GM08714 (cell line): ENCODE results near the gene NAALAD2.
"Not testable (repeated sequence)": the region's sequence is repeated elsewhere in the genome, so short reads cannot be mapped to it uniquely, and the experiment has no call there.

ENCODE experiments used
- H3K4me3 ChIP-seq: fragments of 200-500 bp; sonication (Bioruptor generic); 2 replicates; pipeline ENCODE4 v1.5.1; 2014; ENCODE audit warnings: mild to moderate bottlenecking, low read length, inconsistent platforms
- ZNF274 ChIP-seq: IDR thresholded peaks from 2 replicates; pipeline ENCODE4 v1.6.1; 2012; ENCODE audit warnings: mild to moderate bottlenecking, low read depth, low read length

Gene NAALAD2

DNA sequence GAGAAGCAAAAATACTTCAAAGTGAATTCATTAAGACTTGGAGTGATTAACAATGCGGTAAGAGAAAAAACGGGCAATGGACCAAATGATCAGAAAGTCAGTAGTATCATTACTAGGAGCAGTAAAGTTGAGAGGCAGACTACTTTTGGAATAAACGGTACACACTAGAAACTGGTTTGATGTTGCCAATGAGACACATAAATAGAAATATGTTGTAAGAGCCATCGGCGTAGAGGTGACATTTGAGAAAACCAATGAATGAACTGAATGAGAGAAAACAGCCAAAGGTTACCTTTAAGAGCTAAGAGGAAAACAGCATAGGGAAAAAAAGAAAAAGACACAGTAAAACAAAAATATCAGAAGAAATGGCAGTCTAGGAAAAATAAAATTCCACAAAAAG is 82.1 kb downstream of the NAALAD2 start:
- TF ChIP-seq ZNF274, result no peak
- H3K4me3 ChIP-seq, result no peak overlapping the region

DNA sequence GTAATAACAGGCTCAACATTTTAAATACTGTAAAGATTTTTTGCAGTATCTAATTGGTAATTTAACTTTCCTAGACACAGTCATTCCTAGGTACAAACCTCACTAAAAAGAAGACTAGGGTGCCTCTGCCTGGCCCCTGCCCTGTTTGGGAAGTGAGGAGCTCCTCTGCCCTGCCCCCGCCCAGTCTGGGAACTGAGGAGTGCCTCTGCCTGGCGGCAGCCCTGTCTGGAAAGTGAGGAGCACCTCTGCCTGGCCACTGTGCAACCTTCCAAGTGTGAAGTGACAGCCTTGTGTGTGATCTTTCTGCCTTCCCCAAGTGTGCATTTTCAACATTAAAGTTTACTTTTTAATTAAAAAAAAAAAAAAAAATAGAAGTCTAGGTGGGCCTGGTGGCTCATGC is 84.1 kb downstream of the NAALAD2 start:
- no peak for TF ChIP-seq ZNF274
- H3K4me3 ChIP-seq, result no peak overlapping the region

DNA sequence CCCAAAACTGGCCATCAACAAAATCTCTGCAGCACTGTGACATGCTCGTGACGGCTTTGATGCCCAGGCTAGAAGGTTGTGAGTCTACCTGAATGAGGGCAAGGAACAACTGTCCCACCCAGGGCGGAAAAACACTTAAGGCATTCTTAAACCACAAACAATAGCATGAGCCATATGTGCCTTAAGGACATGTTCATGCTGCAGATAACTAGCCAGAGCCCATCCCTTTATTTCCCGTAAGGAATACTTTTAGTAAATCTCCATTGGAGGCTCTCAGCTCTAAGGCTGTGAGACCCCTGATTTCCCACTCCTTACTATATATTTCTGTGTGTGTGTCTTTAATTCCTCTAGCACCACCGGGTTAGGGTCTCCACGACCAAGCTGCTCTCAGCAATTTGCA is 85.0 kb downstream of the NAALAD2 start:
- TF ChIP-seq ZNF274, result no peak
- no peak overlapping the region for H3K4me3 ChIP-seq

DNA sequence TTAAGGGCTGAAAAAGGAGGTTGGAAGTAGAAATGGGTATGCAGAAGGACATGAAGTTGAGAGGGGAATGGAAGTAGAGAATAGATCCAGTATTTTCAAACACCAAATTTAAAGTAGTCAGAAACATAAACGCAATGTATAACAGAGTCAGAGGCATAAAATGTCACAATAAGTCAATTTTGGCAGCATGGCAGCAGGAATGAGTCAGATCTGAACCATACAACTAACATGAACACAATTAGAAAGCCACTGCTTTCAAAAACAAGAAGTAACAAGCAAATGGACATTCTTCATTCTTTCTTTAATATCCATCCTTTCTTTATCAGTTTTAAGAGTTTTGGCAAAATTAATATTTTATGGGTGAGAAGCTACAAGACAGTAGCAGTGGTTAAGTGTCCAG is 85.9 kb downstream of the NAALAD2 start:
- peak overlapping the region; percentile 96; the same call in 1 of the 2 replicates for H3K4me3 ChIP-seq
- TF ChIP-seq ZNF274, result no peak

DNA sequence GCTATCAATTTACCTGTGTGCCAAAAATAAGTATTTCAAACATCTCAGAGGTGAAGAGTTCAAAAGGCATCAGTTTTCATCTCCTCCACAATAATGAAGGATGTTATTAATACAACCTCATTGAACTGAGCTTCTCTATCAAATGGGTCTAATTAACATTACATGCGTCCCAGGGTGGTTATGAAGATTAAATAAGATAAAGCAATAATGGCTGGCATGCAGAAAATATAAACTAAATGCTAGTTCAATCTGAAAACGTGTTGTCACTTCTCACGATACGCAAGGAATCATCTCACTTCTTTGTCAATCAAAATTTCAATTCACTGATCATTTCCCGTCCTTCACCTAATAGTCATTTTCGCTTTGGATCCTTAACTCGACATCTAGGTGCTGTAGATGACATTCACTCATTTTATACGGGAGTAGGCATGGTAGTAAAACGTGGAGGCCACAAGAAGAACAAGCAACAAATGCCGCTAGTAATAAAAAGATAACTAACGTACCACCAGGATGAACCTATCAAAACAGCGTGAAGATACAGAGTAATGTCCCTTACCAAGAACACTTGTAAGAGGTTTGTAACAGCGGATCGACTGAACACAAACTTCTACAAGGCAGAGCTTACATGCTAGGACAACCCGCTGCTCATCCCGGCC is 87.5 kb downstream of the NAALAD2 start:
- H3K4me3 ChIP-seq, result peak overlapping the region; percentile 96
- no peak for TF ChIP-seq ZNF274

DNA sequence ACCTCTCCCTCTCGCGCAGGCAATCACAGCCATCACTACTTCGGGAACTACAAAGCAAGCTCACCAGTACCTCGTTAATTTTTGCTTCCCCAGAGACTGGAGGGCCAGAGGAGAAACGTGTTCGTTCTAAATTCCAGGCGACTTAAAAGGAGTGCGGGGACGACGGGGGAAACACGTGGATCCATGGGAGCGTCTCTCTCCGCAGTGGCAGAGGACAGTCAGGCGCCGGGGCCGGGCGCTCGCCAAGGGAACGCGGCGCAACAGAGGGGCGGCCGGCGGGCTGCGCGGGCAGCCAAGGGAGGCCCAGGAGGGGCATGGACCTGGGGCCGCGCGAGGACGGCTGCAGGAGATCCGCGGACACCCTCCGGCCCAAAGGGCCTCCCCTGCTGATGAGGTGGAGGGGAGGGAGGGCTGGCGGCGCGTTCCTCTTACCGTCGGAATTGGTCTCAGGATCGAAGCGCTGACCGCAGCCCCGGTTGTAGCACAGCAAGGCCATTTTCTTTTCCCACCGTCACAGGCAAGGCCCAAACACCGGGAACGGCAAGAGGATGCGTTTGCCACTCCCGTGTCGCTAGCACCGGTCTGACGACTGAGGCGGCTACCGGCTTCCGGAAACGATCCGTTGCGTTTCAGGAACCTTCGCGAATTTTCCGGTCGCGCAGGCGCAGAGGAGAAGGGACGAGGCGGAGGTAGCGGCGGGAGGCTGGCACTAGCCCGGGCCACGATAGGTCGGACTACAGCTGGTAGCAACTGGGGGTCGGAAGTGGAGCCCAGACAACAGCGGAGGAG is 88.2 kb downstream of the NAALAD2 start, which contains the start of gene CHORDC1:
Gene CHORDC1, minus strand, starts transcription at position 591 of the 789 bp plus-strand sequence. Its CDS starts 95 bp downstream, at position 496.
- no peak for TF ChIP-seq ZNF274
- peak within 1 kb of the TSS; percentile 96 for H3K4me3 ChIP-seq

DNA sequence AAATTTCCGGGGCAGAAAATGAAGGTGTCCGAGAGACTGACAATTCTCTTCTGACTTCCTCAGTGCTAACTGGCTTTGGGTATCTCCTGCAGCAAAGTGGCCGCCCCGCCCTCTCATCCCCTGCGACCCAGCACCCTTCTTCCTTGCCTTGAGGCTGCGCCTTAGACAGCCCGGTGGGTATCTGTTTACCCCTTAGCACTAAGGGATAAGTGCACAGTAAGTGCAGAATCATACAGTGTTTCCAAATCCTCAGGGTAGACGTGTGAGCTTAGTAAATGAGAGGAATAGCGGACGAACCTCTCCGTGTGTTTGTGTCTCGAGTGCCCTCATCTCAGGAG is 88.8 kb downstream of the NAALAD2 start:
- H3K4me3 ChIP-seq, result peak overlapping the region; percentile 96
- TF ChIP-seq ZNF274, result no peak

DNA sequence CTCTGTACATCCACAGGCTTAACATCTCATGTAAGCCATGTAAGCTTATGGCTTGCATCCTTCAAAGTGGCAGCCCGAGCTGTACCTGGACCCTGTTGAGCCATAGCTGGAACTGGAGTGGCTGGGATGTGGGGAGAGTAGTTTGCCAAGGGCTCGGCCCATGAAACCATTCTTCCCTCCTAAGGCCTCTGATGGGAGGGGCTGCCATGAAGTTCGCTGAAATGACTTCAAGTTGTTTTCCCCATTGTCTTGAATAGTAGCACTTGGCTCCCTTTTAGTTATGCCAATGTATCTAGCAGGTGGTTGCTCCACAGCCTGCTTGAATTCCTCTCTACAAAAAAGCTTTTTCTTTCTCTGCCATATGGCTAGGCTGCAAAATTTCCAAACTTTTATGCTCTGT is 93.6 kb downstream of the NAALAD2 start:
- H3K4me3 ChIP-seq, result no peak overlapping the region
- no peak for TF ChIP-seq ZNF274

DNA sequence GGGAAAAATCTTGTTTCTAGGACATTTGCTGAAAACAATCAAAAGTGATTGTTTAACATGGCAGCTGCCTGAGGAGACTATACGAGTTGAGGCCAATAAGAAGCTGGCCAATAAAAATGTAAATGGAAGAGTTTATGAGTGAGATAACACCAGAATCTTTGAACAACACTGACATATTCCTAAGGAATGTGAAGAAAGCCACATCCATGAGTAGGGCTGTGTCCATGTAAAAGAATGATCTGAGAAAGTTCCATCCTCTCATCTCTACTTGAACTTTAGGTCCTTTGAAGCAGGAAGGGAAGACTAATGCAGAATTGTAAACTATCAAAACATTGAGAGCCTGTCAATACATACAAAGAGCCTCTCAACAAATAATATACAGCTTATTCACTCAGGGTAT is 95.3 kb downstream of the NAALAD2 start:
- H3K4me3 ChIP-seq, result no peak overlapping the region
- TF ChIP-seq ZNF274, result no peak

DNA sequence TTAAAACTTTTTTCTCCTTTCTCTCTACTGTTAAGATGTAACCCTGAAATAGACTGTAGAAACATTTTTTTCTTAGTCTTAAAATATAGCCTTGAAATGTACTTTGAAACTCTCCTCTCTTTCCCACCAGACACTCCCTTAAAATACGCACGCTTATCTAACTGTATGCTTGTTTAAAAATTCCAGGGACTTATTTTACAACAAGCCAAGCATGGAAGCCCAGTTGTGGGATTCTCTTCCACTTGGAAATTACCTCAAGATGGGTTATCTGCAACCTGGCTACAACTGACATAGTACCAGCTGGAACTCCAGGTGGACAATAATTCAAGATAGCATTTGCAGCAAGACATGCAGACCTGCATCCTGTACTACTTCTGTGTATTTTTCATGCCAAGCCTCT is 100.5 kb downstream of the NAALAD2 start:
- no peak for TF ChIP-seq ZNF274
- H3K4me3 ChIP-seq, result no peak overlapping the region

DNA sequence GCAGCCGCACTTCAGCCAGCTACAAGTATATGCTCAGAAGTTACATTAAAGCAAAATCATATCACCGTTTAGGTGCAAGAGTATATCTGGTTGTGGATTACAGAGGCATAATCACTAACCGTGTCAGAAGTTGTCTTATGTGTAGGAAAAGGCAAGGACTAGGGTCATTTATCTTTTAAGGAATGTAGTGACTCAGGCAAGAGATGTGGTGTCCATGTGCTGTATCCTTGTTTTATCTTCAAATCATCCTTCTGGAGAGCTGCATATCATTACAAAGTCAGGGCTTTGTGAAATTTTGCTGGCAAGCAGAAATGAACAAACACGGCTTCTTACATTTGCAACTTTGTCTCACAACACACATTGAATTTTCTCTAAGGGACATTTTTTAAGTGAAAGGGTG is 101.1 kb downstream of the NAALAD2 start:
- TF ChIP-seq ZNF274, result no peak
- H3K4me3 ChIP-seq, result no peak overlapping the region

DNA sequence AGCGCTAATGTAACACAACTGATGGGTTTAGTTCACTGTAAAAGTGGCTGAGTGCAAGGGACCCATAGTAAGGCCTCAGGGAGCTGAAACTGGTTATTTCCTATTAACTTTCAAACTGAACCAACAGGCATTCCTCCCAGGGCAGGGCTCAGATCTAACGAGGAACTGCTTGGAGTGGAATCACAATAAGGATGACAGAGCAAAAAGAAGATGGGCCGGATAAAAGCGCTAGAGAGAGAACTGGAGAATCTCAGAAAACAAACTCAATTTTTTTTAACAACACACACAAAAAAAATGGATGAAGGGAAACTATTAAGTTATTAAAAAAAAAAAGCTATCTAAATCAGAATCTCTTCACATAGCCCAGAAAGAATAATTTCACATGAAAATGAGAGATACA is 102.5 kb downstream of the NAALAD2 start:
- no peak for TF ChIP-seq ZNF274
- no peak overlapping the region for H3K4me3 ChIP-seq

DNA sequence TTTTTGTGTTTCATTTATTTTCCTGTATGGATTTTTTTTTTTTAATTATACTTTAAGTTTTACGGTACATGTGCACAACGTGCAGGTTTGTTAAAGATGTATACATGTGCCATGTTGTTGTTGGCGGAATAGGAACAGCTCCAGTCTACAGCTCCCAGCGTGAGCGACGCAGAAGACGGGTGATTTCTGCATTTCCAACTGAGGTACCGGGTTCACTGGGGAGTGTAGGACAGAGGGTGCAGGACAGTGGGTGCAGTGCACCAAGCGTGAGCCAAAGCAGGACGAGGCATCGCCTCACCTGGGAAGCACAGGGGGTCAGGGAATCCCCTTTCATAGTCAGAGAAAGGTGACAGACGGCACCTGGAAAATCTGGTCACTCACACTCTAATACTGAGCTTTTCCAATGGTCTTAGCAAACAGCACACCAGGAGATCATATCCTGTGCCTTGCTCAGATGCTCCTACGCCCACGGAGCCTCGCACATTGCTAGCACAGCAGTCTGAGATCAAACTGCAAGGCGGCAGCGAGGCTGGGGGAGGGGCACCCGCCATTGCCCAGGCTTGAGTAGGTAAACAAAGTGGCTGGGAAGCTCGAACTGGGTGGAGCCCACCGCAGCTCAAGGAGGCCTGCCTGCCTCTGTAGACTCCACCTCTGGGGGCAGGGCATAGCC is 105.6 kb downstream of the NAALAD2 start:
- H3K4me3 ChIP-seq, result not testable (repeated sequence)

DNA sequence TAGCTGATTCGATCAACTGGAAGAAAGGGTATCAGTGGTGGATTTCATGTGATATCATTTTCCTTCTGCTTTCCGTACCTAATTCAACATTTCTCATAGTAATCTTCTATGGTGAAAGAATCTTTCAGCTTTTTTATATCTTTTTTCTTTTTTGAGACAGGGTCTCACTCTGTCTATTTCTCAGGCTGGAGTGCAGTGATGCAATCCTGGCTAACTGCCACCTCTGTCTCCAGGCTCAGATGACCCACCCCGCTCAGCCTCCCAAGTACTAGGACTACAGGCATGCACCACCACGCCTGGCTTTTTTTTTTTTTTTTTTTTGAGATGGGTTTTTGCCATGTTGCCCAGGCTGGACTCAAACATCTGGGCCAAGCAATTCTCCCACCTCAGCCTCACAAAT is 107.0 kb downstream of the NAALAD2 start:
- no peak overlapping the region for H3K4me3 ChIP-seq
- TF ChIP-seq ZNF274, result no peak
